NCI-H128 (cell line): ENCODE measurements around the gene RRBP1.
A peak's percentile ranks its signal among the peaks of the same experiment; 100 is the strongest.

ENCODE experiments used
- DNase-seq: peaks from one replicate; lab custom pipeline; 2025; ENCODE audit not compliant: unreplicated experiment; lab: John Stamatoyannopoulos, UW

RRBP1 gene

DNA sequence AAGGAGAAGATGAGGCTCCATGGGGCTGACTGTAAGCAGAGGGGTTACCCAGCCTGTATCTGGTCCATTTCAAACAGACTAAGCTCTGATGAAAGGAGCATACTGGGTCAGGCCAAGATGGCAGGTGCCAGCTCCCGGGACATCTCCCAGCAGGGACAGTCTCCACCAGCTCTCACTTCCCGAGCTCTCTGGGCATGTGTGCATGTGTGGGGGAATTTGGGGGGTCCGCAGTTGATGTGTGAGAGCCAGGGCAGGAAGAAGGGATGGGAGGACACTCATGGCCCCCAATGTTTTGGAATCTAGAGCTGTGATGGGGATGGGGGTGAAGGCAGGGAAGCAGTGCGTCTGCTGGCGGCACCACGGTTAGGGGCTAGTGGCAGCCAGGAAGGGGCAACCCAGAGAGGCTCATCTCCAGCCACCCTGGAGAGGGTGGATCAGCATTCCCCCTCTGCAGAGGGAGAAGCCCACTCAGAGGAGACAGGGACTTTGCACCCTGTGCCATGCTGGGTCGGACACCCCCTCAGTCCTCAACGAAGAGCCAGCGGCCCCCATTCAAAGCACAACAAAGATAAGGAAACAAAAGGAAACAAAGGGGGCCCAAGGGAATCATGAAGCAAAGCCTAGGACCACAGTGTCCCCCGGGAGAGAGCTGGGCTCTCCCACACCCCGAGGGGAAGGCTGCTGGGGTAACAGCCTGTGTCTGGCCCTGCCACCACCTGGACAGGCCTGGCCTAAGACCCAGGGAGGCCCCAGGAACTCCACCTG is 59.8 kb downstream of the RRBP1 start:
- no peak for DNase-seq

DNA sequence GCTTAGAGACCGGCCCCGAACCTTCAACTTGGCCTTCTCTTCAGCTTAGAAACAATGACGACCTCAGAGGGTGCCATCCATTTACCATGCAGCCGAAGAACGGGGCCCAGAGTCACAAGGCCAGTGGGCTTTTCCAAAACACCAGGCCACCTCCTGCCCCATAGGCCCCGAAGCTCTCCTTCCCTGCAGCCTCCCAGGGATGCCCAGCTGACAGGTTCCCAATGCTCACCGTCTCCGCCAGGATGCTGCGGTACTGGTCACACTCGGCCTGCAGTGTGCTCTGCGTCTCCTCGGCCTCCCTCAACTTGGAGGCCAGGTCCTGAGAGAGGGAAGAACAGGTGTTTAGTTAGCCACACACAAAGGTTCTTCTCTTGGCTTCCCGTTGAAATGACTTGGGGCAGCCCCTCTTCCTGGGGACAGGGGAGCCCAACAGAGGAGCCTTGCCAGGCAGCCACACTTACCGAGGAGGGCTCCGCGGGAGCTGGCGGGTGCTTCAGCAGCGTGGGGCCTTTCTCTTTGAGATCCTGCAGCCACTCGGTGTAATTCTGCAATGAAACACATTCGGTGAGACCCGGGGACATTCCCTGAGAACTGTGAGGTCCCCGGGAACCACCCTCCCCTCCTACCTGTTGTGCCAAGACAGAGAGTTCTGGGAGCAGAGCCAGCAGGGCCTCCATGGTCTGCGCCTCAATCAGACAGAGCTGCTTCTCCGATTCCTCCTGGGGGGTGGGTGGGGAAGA is 60.6 kb downstream of the RRBP1 start:
- DNase-seq: no peak

DNA sequence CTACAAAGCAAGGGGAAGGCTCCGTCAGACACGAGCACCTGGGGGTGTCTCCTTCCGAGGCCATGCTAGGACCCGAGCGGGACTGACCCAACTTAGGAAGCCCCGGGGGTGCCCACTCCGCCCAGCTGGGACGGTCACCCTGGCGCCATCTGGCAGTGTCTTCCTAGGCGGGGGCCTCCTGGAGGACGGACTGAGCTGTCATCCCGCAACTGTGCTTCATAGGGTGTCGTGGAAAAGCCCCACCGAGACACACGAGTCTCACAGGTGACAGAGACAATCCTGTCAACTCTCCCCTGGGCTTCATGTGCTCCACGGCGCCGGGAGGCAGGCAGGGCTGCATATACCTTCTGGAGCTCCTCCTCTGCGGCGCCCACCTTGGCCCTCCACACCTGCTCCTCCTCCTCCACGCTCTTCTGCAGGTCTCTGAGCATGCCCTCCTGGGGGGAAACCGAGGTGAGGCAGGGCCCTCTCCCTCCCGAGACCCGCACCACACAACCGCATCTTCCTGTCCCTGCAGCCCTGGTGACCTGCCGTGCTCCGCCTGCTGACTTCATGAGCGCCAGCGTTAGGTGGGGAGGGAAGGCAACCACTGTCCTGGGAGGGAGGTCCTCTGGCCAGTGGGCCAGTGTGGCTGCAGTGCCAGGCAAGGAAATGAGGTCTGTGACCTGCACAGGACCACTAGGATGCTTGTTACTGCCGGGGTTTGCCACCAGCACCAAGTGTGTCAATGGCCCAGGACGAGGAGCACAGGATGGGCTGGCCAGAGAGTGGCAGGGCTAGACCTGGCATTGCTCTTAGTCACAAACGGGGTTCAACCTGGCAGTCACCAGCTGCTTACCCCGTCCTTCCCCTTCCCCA is 61.4 kb downstream of the RRBP1 start:
- DNase-seq: no peak

DNA sequence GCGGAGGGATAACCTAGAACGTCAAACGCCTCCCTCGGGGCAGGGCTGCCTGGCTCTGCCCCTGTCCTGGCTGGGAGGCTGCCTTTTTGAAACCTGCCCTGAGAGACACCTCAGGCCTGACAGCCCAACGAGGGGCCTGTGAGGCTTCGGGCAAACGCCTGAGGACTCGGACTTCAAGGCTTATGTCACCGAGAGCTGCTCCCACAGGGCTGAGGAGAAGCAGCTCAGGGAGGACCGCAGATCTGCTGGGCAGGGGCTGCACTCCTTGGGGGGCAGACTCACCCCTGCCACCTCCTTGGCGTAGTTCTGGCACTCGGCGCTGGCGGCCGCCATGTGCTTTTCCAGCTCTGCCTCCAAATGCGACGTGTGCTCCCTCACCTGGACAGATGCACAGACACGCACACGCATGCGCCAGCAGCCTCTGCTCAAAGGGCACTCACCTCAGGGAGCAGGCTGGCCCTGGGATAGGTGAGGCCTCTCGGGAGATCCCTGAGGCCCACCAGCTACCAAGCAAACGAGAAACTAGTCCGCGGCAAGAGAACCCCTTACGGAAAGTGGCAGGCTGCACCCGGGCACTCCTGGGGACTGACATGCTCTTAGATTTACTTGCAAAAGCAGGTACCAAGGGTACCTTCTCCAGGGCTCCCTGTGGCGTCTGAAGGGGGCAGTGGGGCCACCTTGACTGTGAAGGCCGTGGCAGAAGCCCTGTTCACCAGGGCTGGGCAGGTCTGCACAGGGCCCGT is 62.5 kb downstream of the RRBP1 start:
- no peak for DNase-seq

DNA sequence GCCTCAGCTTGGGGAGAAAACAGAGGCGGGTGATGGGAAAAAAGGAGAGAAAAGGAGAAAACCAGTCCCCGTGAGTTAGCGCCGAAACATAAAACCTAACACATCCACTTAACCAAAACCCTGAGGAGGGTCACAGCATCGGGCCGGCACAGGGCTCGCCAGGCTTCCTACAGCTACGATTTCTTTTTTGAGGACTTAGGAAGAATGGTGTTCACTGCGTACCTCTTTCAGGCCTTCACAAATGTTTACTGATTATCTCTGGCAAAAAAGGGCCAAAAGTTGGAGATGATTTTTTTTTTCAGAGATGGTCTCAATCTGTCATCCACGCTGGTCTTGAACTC is 63.4 kb downstream of the RRBP1 start:
- no peak for DNase-seq

DNA sequence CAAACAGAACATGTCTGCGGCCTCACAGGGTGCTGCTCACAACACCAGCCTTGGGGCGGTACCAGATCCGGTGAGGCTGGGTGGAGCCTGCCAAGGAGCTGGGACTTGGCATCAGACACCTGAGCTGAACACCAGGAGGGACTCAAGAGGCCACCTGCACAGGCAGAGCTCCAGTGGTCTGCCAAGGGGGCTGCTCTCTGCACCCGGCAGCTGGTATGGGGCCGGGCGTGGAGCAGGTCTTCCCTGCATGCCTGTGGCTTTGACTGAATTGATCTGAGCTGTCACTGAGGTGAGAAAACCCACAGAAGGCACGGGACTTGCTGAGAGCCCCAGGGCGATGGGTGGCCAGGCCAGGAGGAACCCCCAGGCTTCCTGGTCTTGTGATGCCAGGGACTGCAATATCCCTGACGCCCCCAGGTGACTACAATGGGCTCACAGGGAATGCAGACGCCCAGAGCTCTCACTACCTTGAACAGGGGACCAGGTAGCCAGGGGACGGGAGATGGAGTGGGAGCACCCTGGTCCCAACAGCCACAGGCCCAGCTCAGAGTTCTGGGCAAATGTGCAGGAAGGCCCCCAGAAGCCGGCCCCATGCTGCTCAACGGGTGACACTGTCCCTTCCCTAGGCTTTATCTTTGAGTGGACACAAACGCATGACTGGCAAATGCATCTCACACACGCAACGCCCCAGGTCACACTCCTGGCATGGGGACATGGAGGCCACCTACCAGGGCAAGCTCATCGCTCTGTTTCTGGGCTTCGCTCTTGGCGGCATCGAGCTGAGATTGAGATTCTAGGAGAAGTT is 64.0 kb downstream of the RRBP1 start:
- DNase-seq: no peak

DNA sequence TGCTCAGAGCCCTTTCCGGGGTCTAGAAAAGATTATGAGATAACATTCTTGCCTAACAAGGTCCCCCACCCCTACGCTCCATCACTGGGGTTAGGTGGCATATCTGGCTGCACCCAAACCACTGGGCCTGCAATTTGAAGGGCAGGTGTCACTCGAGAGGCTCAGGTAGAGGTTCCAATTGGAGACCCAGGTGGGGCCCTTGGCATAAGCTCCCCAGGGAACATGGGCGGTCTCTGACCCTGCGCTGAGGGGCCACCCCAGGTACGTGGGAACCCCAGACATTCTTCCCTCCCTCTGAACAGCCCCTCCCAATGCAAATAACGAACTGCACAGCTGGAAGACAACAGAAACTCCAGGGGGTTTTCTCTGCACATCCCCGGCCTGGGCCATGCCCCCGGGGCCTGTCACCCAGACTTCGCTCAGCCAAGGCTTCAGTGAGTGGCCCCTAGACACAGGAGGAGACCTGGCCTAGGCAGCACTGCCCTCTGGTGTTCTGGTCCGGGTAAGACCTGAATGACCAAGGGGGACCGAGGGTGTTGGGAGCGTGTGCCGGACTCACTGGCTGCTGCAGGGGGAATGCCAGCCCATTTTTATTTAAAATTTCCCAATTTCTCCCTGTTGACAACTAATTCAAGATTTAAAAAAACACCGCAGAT is 64.7 kb downstream of the RRBP1 start:
- DNase-seq: peak; percentile 51

DNA sequence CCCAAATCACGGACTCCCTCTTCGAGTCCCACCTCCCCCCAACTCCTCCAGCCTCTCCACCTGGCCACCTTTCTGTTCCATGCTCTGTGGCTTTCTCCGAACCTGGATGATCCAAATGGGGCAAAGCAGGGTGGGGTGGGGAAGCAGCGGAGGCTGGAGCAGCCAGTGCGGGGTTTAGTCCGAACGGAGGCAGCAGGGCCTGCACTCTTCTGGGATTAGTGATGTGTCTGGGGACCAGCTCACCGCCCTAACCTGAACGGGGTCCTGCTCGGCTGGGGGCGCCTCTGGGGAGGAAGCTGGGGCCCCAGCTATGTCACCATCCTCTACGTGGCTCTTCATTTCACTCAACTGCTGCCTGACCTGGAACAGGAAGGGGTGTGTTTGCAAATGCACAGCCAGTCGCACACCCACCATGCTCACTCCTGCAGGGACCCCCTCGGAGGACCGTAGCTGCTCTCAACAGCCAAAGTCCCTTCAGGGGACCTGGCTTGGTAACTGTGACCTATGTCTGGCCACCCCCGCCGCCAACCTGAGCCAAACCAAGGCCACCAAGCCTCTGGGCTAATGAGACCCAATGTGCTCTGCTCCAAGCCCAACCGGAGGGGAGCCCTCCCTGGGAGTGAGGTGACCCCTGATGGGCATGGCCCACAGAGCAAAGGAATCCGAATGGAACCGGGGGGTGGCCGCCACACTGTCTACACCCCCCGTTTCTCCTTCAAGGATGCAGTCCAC is 65.4 kb downstream of the RRBP1 start:
- DNase-seq: no peak

DNA sequence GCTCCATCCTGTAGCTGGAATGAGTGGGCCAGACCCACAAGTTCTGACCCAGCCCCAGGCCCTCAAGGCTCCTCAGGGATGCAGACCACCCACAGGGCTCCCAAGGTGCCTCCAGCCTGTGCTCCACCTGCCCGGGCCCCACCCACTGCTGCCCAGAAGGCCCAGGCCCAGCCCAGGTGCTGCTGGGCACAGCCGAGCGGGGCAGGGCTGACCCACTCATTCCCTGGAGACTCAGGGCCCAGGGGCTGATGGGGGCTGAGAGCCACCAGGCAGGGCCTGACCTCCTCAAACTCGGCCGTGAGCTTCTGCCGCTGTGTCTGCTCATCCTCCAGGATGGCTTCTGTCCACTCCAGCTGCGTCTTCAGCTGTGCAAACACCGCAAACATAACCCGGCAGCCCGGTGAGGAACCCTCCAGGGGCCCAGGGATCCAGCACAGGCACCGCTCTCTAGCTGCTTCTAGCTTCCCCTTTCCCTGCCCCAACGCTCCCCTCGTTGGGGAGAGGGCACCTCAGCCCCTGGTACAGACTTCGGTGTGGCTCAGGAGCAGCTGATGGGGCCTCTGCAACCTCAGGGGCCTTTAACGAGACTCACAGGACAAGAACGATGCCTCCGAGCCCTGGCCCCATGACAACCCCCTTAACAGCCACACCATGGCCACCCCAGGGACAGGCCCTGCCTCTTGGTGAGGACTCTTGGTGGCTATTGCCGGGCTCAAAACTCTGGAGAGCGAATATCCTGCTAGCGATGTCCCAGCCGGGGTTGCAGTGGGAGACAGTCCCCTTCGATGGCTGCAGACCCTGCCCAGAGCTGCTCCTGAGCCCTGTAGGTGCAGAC is 66.2 kb downstream of the RRBP1 start:
- no peak for DNase-seq

DNA sequence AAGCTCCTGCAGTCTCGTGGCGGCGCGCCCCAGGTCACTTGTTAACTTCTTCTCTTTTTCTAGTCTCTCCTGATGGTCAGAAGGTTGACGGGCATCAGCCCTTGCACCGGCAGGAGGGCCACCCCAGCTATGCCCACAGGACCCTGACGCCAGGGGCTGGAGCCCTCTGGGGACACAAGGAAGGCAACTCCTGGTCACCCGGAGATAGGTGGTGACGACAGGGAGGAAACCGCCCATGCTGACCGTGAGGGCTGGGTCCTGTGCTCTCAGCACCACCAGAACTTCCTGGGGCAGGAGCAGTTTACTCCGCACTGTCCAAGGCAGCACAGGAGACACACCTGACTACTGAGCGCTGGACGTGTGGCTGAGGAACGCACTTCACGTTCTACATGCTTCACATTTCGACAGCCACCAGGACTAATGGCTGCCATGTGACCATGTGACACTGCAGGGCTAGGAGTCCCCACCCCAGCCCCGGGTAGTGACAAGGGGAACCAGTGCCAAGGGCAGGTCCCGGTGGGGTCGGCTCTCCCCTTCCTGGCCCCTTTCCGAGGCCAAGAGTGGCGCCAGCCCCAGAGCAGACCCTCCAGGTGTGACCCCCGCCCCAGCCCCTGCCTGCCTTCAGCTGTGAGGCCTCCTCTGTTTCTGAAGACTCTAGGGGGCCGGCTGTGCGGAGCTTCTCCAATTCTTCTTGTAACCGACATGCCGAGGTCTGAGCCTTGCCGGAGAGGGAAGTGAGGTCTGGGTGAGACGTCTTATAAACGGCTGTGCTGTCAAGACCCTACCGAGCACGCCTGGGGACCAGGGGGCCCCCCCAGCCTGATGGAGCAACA is 67.0 kb downstream of the RRBP1 start:
- DNase-seq: no peak

DNA sequence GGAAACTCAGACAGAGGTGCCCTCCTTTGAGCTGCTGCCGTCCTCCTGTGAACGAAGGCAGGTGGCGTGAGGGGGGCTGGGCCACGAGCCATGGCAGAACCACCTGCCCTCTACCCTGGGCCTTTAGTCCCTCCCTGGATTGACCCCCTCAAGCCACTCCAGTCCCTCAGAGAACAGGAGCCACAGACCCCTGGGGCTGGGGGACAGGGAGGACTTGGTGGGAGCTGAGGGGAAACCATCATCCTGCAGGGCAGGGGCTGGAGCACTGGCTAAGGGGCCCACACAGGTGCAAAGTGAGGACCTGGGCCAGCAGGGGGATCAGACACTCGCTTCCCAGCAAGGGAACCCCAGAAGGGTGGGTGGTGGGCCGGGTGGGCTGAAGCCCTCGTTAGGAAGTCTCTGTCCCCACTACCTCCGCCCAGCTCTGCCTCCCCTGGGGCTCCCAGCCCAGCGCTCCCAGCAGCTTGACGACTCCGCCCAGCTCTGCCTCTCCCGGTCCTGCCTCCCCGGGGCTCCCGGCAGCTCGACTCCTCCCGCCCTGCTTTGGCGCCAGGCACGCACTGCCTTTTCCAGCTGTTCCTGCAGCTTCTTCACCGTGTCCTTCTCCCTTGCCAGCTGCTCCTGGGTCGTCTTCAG is 67.7 kb downstream of the RRBP1 start:
- DNase-seq: no peak

DNA sequence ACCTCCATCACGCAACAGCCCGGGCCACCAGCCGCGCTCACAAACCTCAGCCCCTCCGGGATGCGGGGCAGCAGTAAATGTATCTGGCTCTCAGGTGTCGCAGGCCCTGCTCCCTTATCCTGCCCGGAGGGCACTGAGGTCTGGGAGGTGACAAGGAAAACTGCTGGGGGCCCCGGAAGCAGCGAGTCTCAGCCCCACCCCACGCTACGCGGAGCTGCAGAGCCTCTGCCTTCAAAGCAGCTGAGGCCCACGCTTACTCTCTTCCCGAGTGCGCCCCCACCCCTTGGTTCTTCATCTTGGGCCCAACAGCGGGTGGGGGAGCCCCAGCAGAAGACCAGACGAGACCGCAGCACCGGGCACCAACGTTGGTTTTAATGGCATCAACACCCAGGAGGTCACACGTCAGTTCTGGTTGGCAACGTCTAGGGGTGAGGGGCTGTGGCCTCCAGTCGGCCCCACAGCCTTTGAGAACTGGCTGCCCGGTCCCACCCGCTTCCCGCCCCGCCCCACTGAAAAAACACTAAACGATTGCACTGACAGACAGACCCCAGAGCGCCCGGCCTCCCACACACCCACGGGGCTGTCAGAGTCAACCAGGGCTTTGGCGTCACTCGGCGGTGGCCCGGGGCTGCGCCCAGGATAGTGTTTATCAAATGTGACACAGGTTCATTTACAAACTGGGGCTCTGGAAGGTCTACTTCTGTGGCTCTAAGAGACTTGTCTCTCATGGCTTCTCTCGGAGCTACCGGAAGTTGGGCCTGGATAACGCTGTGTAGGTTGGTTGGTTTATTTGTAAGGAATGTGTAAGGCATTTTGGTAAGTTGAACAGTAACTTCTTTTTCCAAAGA is 68.5 kb downstream of the RRBP1 start:
- DNase-seq: no peak

DNA sequence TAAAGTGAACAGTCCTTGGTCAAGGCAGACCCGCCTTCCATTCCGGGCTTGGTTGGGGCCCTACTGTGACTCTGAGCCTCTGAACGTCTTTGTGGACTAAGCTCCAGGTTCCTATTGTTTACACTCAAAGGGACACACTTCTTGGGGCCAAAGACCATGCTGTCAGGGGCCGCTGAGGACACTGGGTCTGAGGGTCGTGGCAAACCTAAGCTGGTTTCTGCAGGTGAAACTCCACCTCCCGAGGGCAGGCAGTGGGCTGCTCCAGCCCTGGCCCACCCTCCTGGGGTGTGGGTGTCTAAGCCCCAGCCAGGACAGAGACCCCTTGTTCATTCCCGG is 69.1 kb downstream of the RRBP1 start:
- DNase-seq: no peak

DNA sequence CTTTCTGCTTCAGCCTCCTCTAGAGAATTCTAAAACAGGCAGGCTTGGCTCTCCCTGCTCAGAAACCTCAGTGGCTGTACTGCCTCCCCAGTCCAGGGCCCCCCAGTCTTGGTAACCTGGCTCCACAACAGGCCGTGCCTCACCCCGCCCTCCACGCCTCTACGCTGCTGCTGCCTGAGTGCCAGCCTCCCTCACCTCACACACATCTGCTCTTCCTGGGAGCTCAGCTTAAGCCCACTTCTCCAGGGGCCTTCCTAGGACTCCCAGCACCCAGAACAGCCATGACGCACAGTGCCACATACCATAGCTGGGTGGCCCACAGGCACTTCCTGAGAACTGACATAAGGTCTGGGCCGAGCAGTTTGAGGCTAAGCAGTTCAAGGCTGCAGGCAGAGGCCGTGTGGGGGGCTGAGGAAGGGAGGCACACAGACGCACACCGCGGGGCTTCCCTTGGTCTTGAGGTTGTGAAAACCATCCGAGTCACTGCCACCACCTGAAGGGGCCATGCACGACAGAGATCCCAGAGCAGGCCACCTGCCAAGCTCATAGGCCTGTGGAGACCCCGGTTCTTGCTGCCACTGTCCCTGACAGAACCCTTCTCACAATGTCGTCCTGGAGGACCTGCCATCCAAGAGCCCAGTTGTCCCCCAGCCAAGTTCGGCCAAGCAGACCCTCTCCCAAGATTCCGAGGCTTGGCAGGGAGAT is 69.6 kb downstream of the RRBP1 start:
- DNase-seq: no peak

DNA sequence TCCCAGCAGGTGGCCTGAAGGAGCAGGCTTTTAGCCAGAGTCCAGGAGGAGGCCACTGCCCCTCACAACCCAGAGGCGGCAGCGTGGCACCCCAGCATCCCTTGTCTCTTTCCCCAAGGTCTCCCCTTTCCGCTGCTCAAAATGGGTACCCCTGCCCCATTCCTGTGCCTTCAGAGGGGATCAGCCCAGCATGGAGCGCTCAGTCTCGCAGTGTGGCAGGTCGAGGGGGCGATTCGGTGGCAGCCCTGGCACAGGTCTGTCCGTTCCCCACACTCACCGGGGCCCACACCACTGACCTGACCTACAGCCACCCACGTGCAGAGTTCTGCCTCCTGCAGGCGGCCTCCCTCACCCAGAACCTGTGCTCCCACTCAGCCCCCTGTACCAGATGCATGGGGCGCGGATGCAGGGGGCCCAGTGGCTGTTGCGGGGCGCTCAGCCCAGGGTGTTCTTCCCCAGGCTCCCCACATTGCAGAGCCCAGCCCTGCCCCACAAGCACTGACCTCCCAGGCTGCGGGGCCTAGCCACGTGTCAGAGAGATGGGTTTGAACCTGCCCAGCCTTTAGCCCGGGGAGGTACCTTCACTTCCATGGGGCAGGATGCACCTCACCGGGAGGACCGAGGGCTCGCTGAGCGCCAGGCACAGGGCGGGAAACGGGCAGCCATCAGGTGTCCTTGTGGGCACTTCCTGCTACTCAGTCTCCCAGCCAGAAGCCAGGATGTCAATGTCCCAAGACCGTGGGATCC is 70.3 kb downstream of the RRBP1 start:
- DNase-seq: no peak
